Activated CD4-positive, alpha-beta T cell treated with anti-CD3 and anti-CD28 coated beads, Interleukin-10, Interleukin-2, amounts not matched to agents 100 ng/mL and 50 ng/mL, durations not matched to agents 16 hours and 8 hours (primary cell): Measurements from ENCODE around the gene SHE.
"Not testable (repeated sequence)": the region's sequence is repeated elsewhere in the genome, so short reads cannot be mapped to it uniquely, and the experiment has no call there.

Experiments
- DNase-seq: peaks from one replicate; pipeline ENCODE4 v3.0.0-alpha.2; 2020

SHE gene

GRCh38 chr1:154512760-154513159 lies 10.5 kb upstream of the SHE start:
- no peak for DNase-seq

GRCh38 chr1:154503898-154504297 lies 1.7 kb upstream of the SHE start:
- no peak for DNase-seq

DNA sequence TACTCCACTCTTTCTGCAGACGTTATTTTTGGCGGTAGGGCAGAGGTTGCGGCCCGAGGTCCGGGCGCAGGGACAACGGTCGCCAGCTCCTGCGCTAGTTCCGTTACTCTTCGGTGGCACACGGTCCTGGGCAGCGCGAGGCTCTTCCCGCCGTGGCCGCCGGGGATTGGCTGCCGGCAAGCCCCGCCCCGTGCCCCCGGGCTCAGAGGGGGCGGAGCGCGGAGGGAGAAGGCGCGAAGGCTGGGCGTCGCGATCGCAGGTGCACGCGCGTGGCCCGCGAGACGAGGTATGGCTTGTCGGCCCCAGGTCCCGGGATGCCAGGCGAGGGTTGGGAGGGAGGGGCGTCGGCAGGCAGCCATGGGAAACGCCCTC lies 518 bp upstream of the SHE start:
- no peak for DNase-seq

DNA sequence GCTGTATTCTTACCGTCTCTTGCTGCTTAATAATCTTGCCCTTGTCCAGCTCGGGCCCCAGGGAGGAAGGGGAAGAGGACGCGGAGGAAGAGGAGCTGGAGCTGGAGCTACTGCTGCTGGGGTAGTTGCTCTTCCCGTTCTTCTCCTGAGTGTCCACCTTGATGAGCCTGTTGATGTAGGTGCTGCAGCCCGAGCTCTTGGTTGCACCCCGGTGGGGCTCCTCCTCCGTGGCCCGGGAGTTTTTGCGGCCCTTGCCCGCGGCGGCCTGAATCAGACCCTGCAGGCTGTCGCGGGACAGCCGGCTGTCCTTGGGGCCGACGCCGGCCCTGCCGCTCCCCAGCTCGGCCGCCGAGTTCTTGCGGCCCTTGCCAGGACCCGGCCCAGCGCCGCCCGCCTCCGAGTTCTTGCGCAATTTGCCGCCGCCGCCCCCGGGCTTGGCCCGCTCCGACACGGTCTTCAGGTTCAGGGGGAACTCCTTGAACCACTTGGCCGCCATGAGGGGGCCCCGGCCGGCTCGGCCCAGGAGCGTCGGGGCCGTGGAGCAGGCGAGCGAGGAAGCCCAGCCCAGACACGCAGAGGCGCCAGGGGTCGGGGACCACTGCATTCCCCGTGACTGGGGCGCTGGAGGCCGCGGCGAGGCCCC lies 668 bp downstream of the SHE start:
- no peak for DNase-seq

DNA sequence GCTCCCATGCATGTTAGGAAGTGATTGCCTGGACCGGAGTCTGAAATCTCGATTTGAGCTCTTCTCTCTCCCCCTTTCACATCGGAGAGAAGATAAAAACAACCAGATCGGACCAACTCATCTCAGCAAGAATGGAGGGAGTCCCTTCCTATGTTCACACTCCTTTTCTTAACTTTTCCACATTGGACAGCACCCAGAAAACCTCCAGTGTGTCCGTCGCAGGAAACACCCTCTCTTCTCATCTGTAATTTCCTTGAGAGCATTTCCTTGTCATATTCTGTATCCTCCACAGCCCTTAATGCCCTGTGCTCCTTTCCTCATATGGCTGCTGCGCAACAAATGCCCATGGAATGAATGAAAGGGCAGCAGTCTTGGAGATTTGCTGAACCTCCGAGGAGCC lies 1.7 kb downstream of the SHE start:
- DNase-seq, result no peak

- peak; percentile 57 for DNase-seq
Measured at GRCh38 chr1:154499446-154499845, 2.8 kb downstream of the SHE start.

DNA sequence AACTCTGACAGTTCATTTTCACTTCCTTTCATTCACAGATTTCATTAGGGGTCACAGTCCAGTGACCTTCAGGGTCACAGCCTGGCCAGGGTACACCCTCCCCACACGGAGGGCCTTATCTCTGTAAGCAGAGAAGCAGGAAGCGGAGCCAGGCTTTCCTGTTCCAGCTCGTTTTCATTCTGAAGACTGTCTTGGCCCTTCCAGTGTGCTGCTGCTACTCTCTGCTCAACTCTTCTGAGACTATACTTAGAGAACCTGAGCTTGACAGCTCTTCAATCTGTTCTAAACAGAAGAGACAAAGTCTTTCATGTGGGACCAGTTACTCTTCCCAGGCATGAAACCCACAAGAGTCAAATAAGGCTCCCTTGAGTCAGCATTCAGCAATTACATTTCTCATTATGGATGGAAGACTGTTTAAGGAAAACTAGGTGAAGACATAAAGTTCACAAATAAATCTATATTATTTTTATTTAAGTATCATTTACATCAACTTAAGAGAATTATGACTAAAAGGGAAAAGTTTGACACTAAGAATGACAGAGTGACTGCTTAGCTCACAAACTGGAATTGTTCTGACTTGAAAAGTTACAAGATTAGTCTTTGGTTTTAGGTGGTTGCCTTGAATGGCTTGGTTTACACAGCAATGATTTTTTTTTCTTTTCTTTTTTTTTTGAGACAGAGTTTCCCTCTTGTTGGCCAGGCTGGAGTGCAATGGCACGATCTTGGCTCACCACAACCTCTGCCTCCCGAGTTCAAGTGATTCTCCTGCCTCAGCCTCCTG lies 5.0 kb downstream of the SHE start:
- peak; percentile 24 for DNase-seq

- no peak for DNase-seq
Measured at GRCh38 chr1:154496383-154496782, 5.8 kb downstream of the SHE start.

DNA sequence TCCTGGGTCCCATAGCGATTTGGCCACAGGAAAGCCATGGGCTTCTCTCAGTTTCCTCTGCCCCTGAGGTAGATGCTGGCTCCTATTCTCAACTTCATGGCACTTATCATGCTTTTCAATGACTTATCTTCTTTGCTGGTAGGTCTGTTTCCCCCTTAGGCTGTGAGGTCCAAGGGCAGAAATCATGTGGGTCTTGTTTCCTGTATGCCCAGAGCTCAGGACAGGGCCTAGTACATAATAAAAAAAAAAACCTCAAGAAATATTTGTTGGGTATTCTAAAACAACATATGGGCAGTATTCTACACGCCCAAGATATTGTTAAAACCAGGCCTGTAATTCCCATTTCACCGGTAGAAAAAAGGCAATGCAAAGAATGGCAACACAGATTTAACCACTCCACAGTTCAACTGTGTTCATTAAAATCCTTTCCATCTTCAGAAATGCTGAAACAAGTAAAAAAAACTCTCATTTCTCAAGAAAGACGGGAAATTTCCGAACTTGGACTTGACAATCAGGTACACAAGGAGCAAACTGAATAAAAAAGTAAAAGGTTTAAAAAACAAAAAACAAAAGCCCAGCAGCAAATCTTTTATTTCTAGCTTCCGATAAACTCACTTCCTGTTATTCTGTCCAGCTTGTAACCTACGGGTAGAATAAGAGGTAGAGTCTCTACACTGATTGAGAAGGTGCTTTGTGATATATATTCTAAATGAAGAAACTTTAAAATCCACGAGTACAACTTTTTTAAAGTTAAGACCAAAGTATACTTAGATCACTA lies 6.5 kb downstream of the SHE start:
- no peak for DNase-seq

- DNase-seq, result peak; percentile 14
Measured at GRCh38 chr1:154493276-154493675, 8.9 kb downstream of the SHE start.

GRCh38 chr1:154492115-154492514 lies 10.1 kb downstream of the SHE start:
- no peak for DNase-seq

DNA sequence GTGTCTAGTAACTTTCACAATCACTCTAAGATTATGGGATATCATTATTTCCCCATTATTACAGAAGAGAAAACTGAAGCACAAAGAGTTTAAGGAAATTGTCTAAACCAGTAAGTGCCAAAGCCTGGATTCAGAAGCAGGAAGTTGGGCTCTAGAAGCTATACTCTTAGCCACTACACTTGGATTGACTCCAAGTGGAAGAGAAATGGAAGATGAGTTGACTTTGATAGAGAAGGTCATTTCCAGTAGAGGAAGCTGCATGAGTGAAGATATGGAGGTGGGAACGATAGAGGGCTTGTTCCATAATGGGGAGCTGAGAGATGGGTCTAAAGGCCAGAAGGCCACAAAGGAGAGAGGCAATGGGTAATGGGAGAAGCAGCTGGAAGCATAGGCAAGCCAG lies 11.9 kb downstream of the SHE start:
- no peak for DNase-seq

DNA sequence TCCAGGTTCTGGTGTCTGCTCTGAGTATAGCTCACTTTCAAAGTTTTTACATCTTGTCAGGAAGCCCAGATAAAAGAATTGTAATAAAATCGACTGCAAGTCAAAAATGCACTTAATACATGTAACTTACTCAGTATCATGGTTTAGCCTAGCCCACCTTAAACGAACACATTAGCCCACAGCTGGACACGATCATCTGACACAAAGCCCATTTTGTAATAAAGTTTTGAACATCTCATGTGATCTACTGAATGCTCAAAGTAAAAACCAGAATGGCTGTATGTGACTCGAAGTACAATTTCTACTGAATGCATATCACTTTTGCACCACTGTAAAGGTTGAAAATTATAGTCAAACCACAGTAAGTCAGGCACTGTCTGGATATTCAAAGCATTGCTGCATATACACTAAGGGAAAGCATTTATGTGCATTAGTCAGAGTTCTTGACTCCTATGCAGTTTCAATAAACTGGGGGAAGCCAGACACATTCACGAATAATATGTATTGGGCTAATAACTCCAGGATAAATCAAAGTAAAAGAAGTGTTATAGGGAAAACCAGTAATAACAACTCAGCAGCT lies 12.4 kb downstream of the SHE start:
- no peak for DNase-seq

- no peak for DNase-seq
Measured at GRCh38 chr1:154488922-154489321, 13.3 kb downstream of the SHE start.

DNA sequence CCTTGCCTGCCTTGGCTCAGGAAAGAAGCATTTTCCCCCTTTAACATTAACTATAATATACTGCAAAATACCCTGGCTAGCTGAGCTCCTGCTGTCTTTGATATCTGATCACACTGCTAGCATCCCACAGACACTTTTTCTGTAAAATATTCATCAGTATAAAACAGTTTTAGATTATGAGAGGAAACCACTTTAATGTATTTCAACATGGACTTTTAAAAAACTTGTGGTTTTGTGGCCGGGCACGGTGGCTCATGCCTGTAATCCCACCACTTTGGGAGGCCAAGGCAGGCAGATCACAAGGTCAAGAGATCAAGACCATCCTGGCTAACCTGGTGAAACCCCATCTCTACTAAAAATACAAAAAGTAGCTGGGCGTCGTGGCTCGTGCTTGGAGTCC lies 15.5 kb downstream of the SHE start:
- not testable (repeated sequence) for DNase-seq

DNA sequence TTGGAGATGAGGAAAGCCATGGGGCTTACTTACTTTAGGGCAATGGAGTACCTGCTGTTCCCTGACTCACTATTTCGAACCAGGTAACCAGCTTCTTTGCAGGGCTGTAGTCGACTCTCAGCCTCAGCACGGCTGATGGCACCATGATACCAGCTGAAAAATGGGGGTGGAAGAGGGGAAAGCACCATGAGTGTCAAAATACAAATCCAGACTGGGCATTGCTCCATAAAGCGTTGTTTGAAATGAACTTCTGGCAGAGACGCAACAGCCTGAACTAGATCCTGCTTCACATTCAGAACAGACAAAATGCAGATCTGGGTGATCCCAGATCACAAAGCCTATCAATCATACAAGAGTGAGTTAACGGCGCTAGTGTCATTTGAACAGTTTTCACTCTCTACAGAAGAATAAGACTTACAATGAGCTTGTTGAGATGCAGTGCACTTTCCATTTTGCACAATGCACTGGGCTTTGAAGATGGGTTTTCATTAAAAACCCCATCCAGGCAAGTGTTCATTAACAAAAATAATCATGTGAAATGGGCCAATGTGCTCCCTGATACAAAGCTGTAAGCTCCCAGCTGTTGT lies 16.2 kb downstream of the SHE start:
- DNase-seq, result no peak

DNA sequence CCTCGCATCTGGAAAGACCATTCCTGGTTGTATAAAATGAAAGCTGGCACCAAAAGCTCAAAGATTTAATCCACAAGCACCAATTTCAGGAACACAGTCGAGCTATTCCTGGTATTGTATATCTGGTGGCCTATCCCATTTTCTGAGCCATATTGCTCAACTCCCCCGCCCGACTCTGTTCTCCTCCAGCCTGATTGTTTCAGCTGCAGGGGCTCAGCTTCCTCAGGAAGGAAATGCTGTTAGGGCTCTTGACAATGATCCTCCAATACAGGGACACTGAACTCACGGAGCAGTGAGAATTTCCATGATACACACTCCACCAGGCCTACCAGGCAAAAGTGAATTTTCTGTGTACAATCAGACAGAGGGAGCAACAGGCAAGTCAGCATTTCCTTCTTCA lies 17.1 kb downstream of the SHE start:
- DNase-seq, result no peak

DNA sequence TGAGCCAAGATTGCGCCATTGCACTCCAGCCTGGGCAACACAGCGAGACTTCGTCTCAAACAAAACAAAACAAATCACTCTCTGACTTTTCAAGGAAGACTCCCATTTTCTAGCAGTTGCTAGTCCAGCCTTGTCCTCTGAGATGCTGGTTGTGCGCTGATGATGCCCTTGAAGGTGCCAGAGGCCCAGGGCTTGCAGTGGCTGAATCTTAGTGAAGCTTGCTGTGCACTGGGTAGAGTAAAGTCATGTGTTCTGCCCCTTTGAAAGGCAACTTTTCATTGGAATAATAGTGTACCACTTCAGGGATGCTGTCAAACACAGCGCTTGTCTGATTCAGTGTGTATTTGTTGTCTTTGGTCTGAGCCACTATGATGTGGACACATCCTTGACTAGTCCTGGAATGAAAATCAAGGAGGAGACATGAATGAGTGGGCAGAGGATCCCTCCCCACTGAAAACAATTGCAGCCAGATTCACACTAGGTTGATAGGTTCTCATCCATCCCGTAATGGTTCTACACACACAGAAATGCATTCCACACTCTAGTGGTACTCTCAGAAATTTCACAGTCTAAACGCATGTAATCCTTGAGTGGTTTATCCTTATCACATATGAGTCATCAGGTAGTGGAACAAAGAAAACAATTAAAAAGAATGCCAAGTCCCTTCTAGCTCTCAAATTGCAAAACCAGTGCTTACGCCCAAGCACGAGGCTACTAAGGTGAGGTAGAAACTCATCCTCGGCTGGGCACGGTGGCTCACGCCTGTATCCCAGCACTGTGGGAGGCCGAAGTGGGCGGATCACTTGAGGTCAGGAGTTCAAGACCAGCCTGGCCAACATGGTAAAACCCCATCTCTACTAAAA lies 18.0 kb downstream of the SHE start:
- no peak for DNase-seq

GRCh38 chr1:154481053-154481452 lies 21.2 kb downstream of the SHE start:
- DNase-seq, result no peak

- peak; percentile 83 for DNase-seq
Measured at GRCh38 chr1:154479764-154480421, 22.3 kb downstream of the SHE start.

DNA sequence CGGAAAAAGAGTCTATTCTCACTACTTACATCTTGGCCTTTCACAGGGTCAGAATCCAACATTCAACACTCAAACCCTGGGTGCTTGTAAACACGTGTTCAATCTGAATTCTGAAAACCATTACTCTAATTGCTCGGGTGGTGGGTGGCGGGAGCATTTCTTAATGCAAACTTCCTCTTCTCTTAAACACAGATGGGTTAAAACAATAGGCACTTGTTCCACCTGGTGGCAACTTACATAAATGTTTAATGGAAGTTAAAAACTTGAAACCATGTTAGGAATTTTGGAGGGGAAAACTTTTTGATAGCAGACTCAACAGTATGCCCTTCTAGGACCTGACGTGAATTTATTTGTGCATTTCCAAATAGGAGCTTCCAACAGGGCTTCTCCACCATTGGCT lies 23.6 kb downstream of the SHE start:
- peak; percentile 26 for DNase-seq

DNA sequence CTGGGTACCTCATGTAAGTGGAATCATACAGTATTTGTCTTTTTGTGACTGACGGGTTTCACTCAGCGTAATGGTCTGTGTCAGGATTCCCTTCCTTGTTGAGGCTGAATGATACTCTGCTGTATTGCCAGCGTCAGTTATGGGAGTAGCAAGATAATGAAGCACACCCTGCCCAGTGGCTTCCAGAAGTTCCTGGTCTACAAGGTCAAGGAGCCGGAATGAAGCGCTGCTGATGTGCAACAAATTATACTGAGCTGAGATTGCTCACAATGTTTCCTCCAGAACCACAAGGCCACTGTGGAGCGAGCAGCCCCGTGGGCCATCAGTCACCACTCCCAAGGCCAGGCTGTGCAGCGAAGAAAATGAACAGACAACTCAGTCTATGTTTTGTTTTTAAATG lies 24.2 kb downstream of the SHE start:
- DNase-seq, result no peak
